H1 (cell line): ENCODE measurements around the gene JMJD8. TPM values are rescaled to one million over a fixed set of nuclear protein-coding genes. Genes with fewer than 3 reads are reported as not detected.

ENCODE experiments used
- BACH1 ChIP-seq: IDR thresholded peaks from 2 replicates; pipeline ENCODE4 v1.6.1; 2012; ENCODE audit warnings: low read length, improper control_type of control experiment
- CHD7 ChIP-seq: fragments of 300-600 bp; sonication (generic); IDR thresholded peaks from 2 replicates; pipeline ENCODE4 v1.7.1; 2012; ENCODE audit warnings: low read length, moderate library complexity, mild to moderate bottlenecking, inconsistent platforms; ENCODE audit not compliant: insufficient replicate concordance
- RAD21 ChIP-seq, 2 experiments: IDR thresholded peaks in 1 of 2; conservative IDR thresholded peaks in 1 of 2; 2 replicates each; pipeline ENCODE4 v1.6.1; 2011; ENCODE audit warnings: low read depth in 2 of 2, low read length in 2 of 2, improper control_type of control experiment in 1 of 2, inconsistent platforms in 1 of 2, mild to moderate bottlenecking in 1 of 2, moderate library complexity in 1 of 2
- SAP30 ChIP-seq: fragments of 300-600 bp; sonication (generic); IDR thresholded peaks from 2 replicates; pipeline ENCODE4 v1.7.1; 2012; ENCODE audit warnings: low read length, moderate library complexity, mild to moderate bottlenecking, inconsistent platforms; ENCODE audit not compliant: insufficient read depth, insufficient replicate concordance
- SIX5 ChIP-seq: IDR thresholded peaks from 2 replicates; pipeline ENCODE4 v1.6.1; 2011; ENCODE audit warnings: mild to moderate bottlenecking, low read depth, low read length
- USF2 ChIP-seq: IDR thresholded peaks from 2 replicates; pipeline ENCODE4 v1.6.1; 2011; ENCODE audit warnings: low read length, improper control_type of control experiment
- polyA plus RNA-seq, 7 experiments: library from polyadenylated mRNA; depleted of rRNA in 3 of 7; stranded (reverse) in 5 of 7; unstranded in 2 of 7; fragments of >200 nt in 5 of 7; fragments of 200-250 nt in 2 of 7; gene quantifications; 1 replicate in 5 of 7; 2 replicates in 1 of 7; 4 replicates in 1 of 7; pipeline versions ENCODE4 v1.2.1 to v1.2.3, GENCODE V29; 2011 to 2013; ENCODE audit warnings: missing spikeins in 2 of 7, mixed read lengths in 2 of 7
- total RNA-seq: library from RNA; stranded (reverse); fragmentation: NEBNext Ultra II Directional; extraction: Animal tissue kit (Norgen Biotek cat#: 25700); gene quantifications from 2 replicates; pipeline ENCODE4 v1.2.1, GENCODE V29; 2021

Gene JMJD8
- total and polyA plus RNA-seq, 2 of the 8 experiments (the other 6 are each of a cell fraction or from before 2014, with no cell fraction given), result 46.4 to 87.4 TPM

GRCh38 chr16:724188-725040 is 40.3 kb upstream of the JMJD8 start (continued):
- no peak for TF ChIP-seq CHD7
- TF ChIP-seq SIX5, result no peak
- TF ChIP-seq BACH1, result no peak
- TF ChIP-seq SAP30, result no peak
- TF ChIP-seq RAD21 (IDR thresholded peaks at IDR 0.05 in 1 of 2, conservative IDR thresholded peaks at IDR 0.05 in 1 of 2; ENCODE audit: low read depth in 2 of 2, low read length in 2 of 2), result no peak
- no peak for TF ChIP-seq USF2
